CD8-positive, alpha-beta memory T cell (primary cell): ENCODE results near the gene ZNF764. TPM values are rescaled to one million over a fixed set of nuclear protein-coding genes. Genes with fewer than 3 reads are reported as not detected.

ENCODE experiments used
- CTCF ChIA-PET: fragments of 350-600 bp; sonication (Branson Sonifier 250); formaldehyde crosslinking; loops from one replicate; lab custom pipeline; 2021; ENCODE audit warnings: antibody characterized with exemption; lab: Charles Lee
- POLR2A ChIA-PET: fragments of 350-600 bp; sonication (Branson Sonifier 250); formaldehyde crosslinking; loops from one replicate; lab custom pipeline; 2021; ENCODE audit warnings: antibody characterized with exemption; lab: Charles Lee
- DNase-seq, 5 donors: peaks; one replicate each; pipeline versions ENCODE4 v3.0.0 to v3.0.0-alpha.2; 2020 to 2022; ENCODE audit warnings: mixed read lengths in 1 of 5
- H3K27ac ChIP-seq: one replicate; pipeline ENCODE4 v1.7.0; 2013; ENCODE audit warnings: low read depth, mild to moderate bottlenecking, low read length, moderate library complexity
- H3K27me3 ChIP-seq: 2 replicates; pipeline ENCODE4 v1.7.0; 2013; ENCODE audit warnings: low read length, mild to moderate bottlenecking; ENCODE audit not compliant: insufficient read depth, poor library complexity, severe bottlenecking
- H3K36me3 ChIP-seq: 2 replicates; pipeline ENCODE4 v1.7.0; 2013; ENCODE audit warnings: mild to moderate bottlenecking, low read length, moderate library complexity; ENCODE audit not compliant: insufficient read depth
- H3K4me1 ChIP-seq: 2 replicates; pipeline ENCODE4 v1.7.0; 2013; ENCODE audit warnings: mild to moderate bottlenecking, low read length, moderate library complexity; ENCODE audit not compliant: insufficient read depth
- H3K4me3 ChIP-seq: 2 replicates; pipeline ENCODE4 v1.7.0; 2013; ENCODE audit warnings: mild to moderate bottlenecking, low read length
- H3K9me3 ChIP-seq: 2 replicates; pipeline ENCODE4 v1.7.0; 2013; ENCODE audit warnings: mild to moderate bottlenecking, low read length
- H3K27ac Mint-ChIP-seq, 8 donors: one replicate each; pipeline ENCODE4 v1.8.0; 2020 to 2021; ENCODE audit warnings: mixed read lengths in 8 of 8, mild to moderate bottlenecking in 6 of 8, inconsistent platforms in 3 of 8, moderate library complexity in 3 of 8
- H3K27me3 Mint-ChIP-seq, 2 donors: one replicate each; pipeline ENCODE4 v1.8.0; 2020 to 2021; ENCODE audit warnings: mixed read lengths in 2 of 2, mild to moderate bottlenecking in 1 of 2, moderate library complexity in 1 of 2
- H3K36me3 Mint-ChIP-seq, 3 donors: one replicate each; pipeline ENCODE4 v1.8.0; 2020 to 2021; ENCODE audit warnings: mixed read lengths in 3 of 3, inconsistent platforms in 1 of 3, mild to moderate bottlenecking in 1 of 3
- H3K4me1 Mint-ChIP-seq, 3 donors: one replicate each; pipeline ENCODE4 v1.8.0; 2020 to 2021; ENCODE audit warnings: mixed read lengths in 3 of 3, inconsistent platforms in 1 of 3, mild to moderate bottlenecking in 1 of 3
- H3K4me3 Mint-ChIP-seq, 7 donors: one replicate each; pipeline ENCODE4 v1.8.0; 2020 to 2021; ENCODE audit warnings: mixed read lengths in 7 of 7, mild to moderate bottlenecking in 6 of 7, moderate library complexity in 4 of 7, inconsistent platforms in 2 of 7
- H3K9me3 Mint-ChIP-seq, 5 donors: one replicate each; pipeline ENCODE4 v1.8.0; 2020 to 2022; ENCODE audit warnings: mixed read lengths in 5 of 5, mild to moderate bottlenecking in 3 of 5, moderate library complexity in 2 of 5, inconsistent platforms in 1 of 5
- polyA plus RNA-seq: library from polyadenylated mRNA; unstranded; fragments of 300-500 nt; fragmentation: Illumina TruSeq; gene quantifications from one replicate; pipeline ENCODE4 v1.2.3, GENCODE V29; 2021
- total RNA-seq, 2 experiments: library from RNA; stranded (reverse); gene quantifications; one replicate each; pipeline ENCODE4 v1.2.3, GENCODE V29; 2021

Gene ZNF764
- 10 to 100 TPM; 15.1 to 15.7 TPM for total RNA-seq
- polyA plus RNA-seq, result 8.9 TPM

- Mint-ChIP-seq H3K4me1 (peaks cover 38 to 63% (median 40%) of the 10 kb centered on the region in 3 donors), H3K27ac (peak within 1 kb of the TSS; percentile 87 to 97 (median 92)), H3K4me3 (peak within 1 kb of the TSS; percentile 85 to 95 (median 89)), H3K27me3 (peaks cover 0 to 2% of the 10 kb centered on the region in 2 donors), H3K9me3 (no peaks in the 10 kb centered on the region), H3K36me3 (peaks cover 0 to 37% (median 2%) of the 10 kb centered on the region in 3 donors)
- peaks cover 15% of the 10 kb centered on the region for H3K36me3 ChIP-seq
- no peaks in the 10 kb centered on the region for H3K9me3 ChIP-seq
- peak; percentile 92 to 98 (median 95) for DNase-seq
- H3K27ac ChIP-seq, result peak within 1 kb of the TSS; percentile 93
- H3K4me3 ChIP-seq, result peak within 1 kb of the TSS; percentile 90
- H3K4me1 ChIP-seq, result peaks cover 27% of the 10 kb centered on the region
- CTCF ChIA-PET, result interaction anchor here (0.6 to 3.2 kb wide), 21 partner anchors 9 to 149 kb away, joined by 3 to 69 read pairs (median 4); partner anchors contain the start of genes DCTPP1, FBRS, ZNF688 and ZNF747
- H3K27me3 ChIP-seq, result no peaks in the 10 kb centered on the region
- POLR2A ChIA-PET, result interaction anchor here (0.5 to 6.7 kb wide), 19 partner anchors 10 to 179 kb away, joined by 3 to 71 read pairs (median 4); partner anchors contain the start of genes DCTPP1, FBRS, PRR14 and SEPHS2
These were observed at the start of gene ZNF764 for GRCh38 chr16:30557957-30558788. ZNF764 (minus strand) TSS chr16:30558374; CDS start chr16:30558182, 192 bp downstream.

GRCh38 chr16:30606004-30606403 is 47.8 kb upstream of the ZNF764 start:
- Mint-ChIP-seq H3K4me1 (peaks cover 14 to 26% (median 22%) of the 10 kb centered on the region in 3 donors), H3K36me3 (peaks cover 0 to 59% (median 11%) of the 10 kb centered on the region in 3 donors), H3K27me3 (no peaks in the 10 kb centered on the region), H3K9me3 (no peaks in the 10 kb centered on the region), H3K4me3 (no peak overlapping the region), H3K27ac (no peak overlapping the region)
- Histone ChIP-seq H3K4me3 (no peak overlapping the region), H3K9me3 (no peaks in the 10 kb centered on the region), H3K27ac (no peak overlapping the region), H3K36me3 (peaks cover 7% of the 10 kb centered on the region), H3K27me3 (no peaks in the 10 kb centered on the region), H3K4me1 (peaks cover 12% of the 10 kb centered on the region)
- DNase-seq, result no peak
- ChIA-PET POLR2A (no interaction called here), CTCF (interaction anchor here (0.7 to 3.8 kb wide), 4 partner anchors 7 to 176 kb away, joined by 3 to 18 read pairs (median 4); partner anchors contain the start of genes DCTPP1 and ZNF688)

GRCh38 chr16:30605158-30605557 is 47.0 kb upstream of the ZNF764 start:
- CTCF ChIA-PET, result interaction anchor here (1.0 to 2.3 kb wide), 3 partner anchors 10 to 69 kb away, joined by 4 to 6 read pairs (median 5); partner anchors contain the start of gene ZNF785
- peak overlapping the region in 1 of 8 donors; percentile 23 for H3K27ac Mint-ChIP-seq
- DNase-seq, result no peak
- H3K27ac ChIP-seq, result no peak overlapping the region
- H3K36me3 Mint-ChIP-seq, result peaks cover 0 to 58% (median 11%) of the 10 kb centered on the region in 3 donors
- H3K4me3 ChIP-seq, result no peak overlapping the region
- H3K4me3 Mint-ChIP-seq, result no peak overlapping the region
- H3K9me3 ChIP-seq, result no peaks in the 10 kb centered on the region
- H3K36me3 ChIP-seq, result peaks cover 7% of the 10 kb centered on the region
- POLR2A ChIA-PET, result no interaction called here
- H3K27me3 Mint-ChIP-seq, result no peaks in the 10 kb centered on the region
- peaks cover 12% of the 10 kb centered on the region for H3K4me1 ChIP-seq
- H3K4me1 Mint-ChIP-seq, result peaks cover 9 to 20% (median 15%) of the 10 kb centered on the region in 3 donors
- no peaks in the 10 kb centered on the region for H3K27me3 ChIP-seq
- H3K9me3 Mint-ChIP-seq, result no peaks in the 10 kb centered on the region

GRCh38 chr16:30604316-30604947 is 46.3 kb upstream of the ZNF764 start:
- CTCF ChIA-PET, result interaction anchor here (1.0 to 1.8 kb wide), 2 partner anchors 10 to 19 kb away, joined by 4 to 5 read pairs; partner anchors contain the start of gene ZNF785
- no peaks in the 10 kb centered on the region for H3K27me3 Mint-ChIP-seq
- POLR2A ChIA-PET, result no interaction called here

GRCh38 chr16:30603945-30604315 is 45.8 kb upstream of the ZNF764 start:
- Mint-ChIP-seq H3K27me3 (no peaks in the 10 kb centered on the region), H3K4me1 (peaks cover 5 to 11% (median 11%) of the 10 kb centered on the region in 3 donors), H3K4me3 (peak overlapping the region in 1 of 7 donors; percentile 56), H3K36me3 (peaks cover 0 to 56% (median 11%) of the 10 kb centered on the region in 3 donors), H3K9me3 (no peaks in the 10 kb centered on the region), H3K27ac (no peak overlapping the region)
- Histone ChIP-seq H3K27me3 (no peaks in the 10 kb centered on the region), H3K4me1 (peaks cover 6% of the 10 kb centered on the region), H3K27ac (no peak overlapping the region), H3K4me3 (no peak overlapping the region), H3K36me3 (peaks cover 7% of the 10 kb centered on the region), H3K9me3 (no peaks in the 10 kb centered on the region)
- no peak for DNase-seq
- ChIA-PET CTCF (interaction anchor here (1.0 to 1.8 kb wide), 2 partner anchors 11 to 18 kb away, joined by 4 to 5 read pairs; partner anchors contain the start of gene ZNF785), POLR2A (interaction anchor here (1.9 kb wide), 1 partner anchor 19 kb away, joined by 4 read pairs; the partner anchor contains the start of gene ZNF785)

More at GRCh38 chr16:30604316-30604947, 46.3 kb upstream of the ZNF764 start:
- H3K4me1 ChIP-seq, result peaks cover 11% of the 10 kb centered on the region
- Mint-ChIP-seq H3K4me3 (no peak overlapping the region), H3K36me3 (peaks cover 0 to 56% (median 11%) of the 10 kb centered on the region in 3 donors), H3K4me1 (peaks cover 8 to 16% (median 15%) of the 10 kb centered on the region in 3 donors), H3K9me3 (no peaks in the 10 kb centered on the region), H3K27ac (no peak overlapping the region)
- H3K9me3 ChIP-seq, result no peaks in the 10 kb centered on the region
- no peak overlapping the region for H3K4me3 ChIP-seq
- no peaks in the 10 kb centered on the region for H3K27me3 ChIP-seq
- H3K27ac ChIP-seq, result no peak overlapping the region
- no peak for DNase-seq
- peaks cover 7% of the 10 kb centered on the region for H3K36me3 ChIP-seq

GRCh38 chr16:30602616-30603277 is 44.6 kb upstream of the ZNF764 start:
- ChIA-PET POLR2A (interaction anchor here (1.4 to 1.9 kb wide), 2 partner anchors 18 to 46 kb away, joined by 4 read pairs; partner anchors contain the start of gene ZNF785), CTCF (interaction anchor here (0.6 to 1.5 kb wide), 5 partner anchors 10 to 92 kb away, joined by 3 to 6 read pairs (median 3); partner anchors contain the start of gene ZNF764)
- H3K4me3 Mint-ChIP-seq, result no peak overlapping the region
- peak overlapping the region in 2 of 8 donors; percentile 23 to 56 for H3K27ac Mint-ChIP-seq
- H3K27ac ChIP-seq, result no peak overlapping the region
- no peaks in the 10 kb centered on the region for H3K27me3 ChIP-seq
- H3K4me3 ChIP-seq, result no peak overlapping the region
- DNase-seq, result no peak
- H3K4me1 ChIP-seq, result no peaks in the 10 kb centered on the region
- no peaks in the 10 kb centered on the region for H3K9me3 ChIP-seq
- H3K9me3 Mint-ChIP-seq, result no peaks in the 10 kb centered on the region
- peaks cover 0 to 52% (median 9%) of the 10 kb centered on the region in 3 donors for H3K36me3 Mint-ChIP-seq
- H3K36me3 ChIP-seq, result peaks cover 7% of the 10 kb centered on the region
- peaks cover 4% of the 10 kb centered on the region in 3 donors for H3K4me1 Mint-ChIP-seq
- H3K27me3 Mint-ChIP-seq, result no peaks in the 10 kb centered on the region

- Mint-ChIP-seq H3K36me3 (peaks cover 0 to 46% (median 9%) of the 10 kb centered on the region in 3 donors), H3K4me1 (peaks cover 0 to 3% (median 0%) of the 10 kb centered on the region in 3 donors), H3K9me3 (no peaks in the 10 kb centered on the region), H3K27ac (peak overlapping the region in 2 of 8 donors; percentile 5 to 66), H3K27me3 (no peaks in the 10 kb centered on the region), H3K4me3 (no peak overlapping the region)
- no peaks in the 10 kb centered on the region for H3K4me1 ChIP-seq
- POLR2A ChIA-PET, result interaction anchor here (1.4 to 1.9 kb wide), 2 partner anchors 17 to 45 kb away, joined by 4 read pairs; partner anchors contain the start of gene ZNF785
- no peak for DNase-seq
- no peaks in the 10 kb centered on the region for H3K9me3 ChIP-seq
- H3K4me3 ChIP-seq, result no peak overlapping the region
- peaks cover 7% of the 10 kb centered on the region for H3K36me3 ChIP-seq
- CTCF ChIA-PET, result interaction anchor here (1.0 to 1.5 kb wide), 4 partner anchors 11 to 93 kb away, joined by 3 to 6 read pairs (median 3); partner anchors contain the start of gene ZNF764
- no peaks in the 10 kb centered on the region for H3K27me3 ChIP-seq
- H3K27ac ChIP-seq, result no peak overlapping the region
These were observed 43.8 kb upstream of the ZNF764 start for GRCh38 chr16:30601966-30602365.
